T47D (cell line): Measurements from ENCODE around the gene PACSIN2.
"Not testable (repeated sequence)": the region's sequence is repeated elsewhere in the genome, so short reads cannot be mapped to it uniquely, and the experiment has no call there.

Source experiments
- DNase-seq, 2 experiments: peaks; one replicate each; pipeline versions ENCODE4 v3.0.0 to v3.0.0-alpha.2; 2011 to 2012; ENCODE audit warnings: low read depth in 1 of 2, low spot score in 1 of 2
- JUND ChIP-seq: IDR thresholded peaks from 2 replicates; pipeline ENCODE4 v1.6.1; 2012; ENCODE audit warnings: low read depth
- in situ Hi-C: cut with HindIII; loops from 2 replicates; pipeline ENCODE4 v1.10.0; 2016; ENCODE audit warnings: low sequenced_read_pairs, low pct_unique_long_range_greater_than_20kb

PACSIN2 gene

DNA sequence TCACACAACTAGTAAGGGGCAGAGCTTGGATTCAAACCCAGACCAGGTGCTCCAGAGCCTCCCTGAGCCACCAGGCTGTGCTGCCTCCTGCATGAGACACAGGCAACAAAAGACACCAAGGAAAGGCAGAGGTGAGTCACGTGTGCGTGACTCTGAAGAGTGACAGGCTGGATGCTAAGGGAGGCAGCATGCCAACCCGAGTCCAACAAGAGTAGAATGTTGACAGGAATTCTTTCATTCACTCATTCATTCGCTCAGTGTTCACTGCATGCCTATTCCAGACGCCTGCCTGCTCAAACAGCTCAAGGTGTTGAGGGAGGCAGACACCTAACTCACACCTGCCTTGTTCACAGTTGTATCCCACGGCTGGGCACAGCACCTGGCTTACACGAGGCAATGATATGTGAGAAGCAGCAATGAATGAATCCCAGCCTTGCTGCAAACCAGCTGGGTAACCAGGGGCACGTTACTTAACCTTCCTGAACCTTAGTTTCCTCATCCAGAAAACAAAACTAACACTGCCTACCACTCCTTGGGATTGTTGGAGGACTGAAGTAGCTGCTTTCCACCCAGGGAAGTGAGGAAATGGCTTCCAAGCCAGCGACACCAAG, 84.0 kb downstream of the PACSIN2 start:
- in situ Hi-C loops, result no loop called here
- peak in 1 of 2 experiments; percentile 59 for DNase-seq
- no peak for TF ChIP-seq JUND

DNA sequence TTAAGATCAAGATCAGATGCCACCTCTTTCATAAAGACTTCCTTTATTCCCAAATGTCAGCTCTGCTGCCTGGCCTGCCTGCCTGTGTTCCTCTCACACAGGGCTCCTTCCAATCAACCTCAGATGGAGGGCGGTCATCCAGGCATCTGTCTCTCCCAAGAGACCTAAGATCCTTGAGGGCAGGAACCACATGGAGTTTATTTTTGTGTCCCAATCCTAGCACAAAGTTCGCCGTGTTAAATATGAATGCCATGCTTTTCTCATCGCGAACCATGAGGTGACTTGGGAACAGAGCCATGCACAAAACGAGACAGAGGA, 85.2 kb downstream of the PACSIN2 start:
- in situ Hi-C loops, result no loop called here
- no peak for DNase-seq
- TF ChIP-seq JUND, result no peak

DNA sequence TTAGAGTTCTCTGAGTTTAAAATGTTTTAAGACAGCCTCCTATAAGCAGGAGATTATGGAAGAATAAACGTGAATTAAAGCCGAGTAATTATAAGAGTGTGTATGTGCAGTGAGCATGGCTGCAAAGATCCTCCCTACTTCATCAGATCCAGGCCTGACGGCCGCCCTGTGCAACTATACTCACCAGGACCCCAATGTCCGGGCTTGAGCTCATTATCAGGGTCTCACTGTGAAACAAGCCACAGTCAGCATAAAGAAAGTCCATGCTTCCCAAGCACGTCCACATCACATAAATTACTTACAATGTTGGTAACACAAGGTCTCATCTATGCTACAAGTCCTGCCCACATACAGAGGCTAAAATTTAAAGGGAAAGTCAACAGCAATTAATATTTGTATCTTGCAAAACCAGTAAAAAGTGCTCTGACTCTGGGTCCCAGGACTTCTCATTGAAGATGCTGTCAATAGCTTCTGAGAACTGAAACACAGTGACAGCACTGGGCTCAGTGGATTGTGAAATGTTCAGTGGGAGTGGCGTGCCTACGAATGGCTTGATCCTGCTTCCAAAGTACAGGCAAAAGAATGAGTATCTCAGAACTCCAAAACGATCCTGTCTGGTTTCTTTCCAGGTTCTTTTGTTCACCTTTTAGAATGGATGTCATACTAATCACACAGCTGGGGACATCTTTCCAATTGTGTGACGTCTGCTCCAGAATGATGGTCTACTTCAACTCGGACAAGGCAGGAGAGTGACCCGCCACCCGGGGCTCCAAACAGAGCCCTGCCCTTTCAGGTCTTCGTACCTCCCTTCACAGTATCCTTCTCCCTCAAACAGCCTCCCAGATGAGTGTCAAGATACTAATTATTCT, 85.7 kb downstream of the PACSIN2 start:
- in situ Hi-C loops, result no loop called here
- no peak for DNase-seq
- no peak for TF ChIP-seq JUND

DNA sequence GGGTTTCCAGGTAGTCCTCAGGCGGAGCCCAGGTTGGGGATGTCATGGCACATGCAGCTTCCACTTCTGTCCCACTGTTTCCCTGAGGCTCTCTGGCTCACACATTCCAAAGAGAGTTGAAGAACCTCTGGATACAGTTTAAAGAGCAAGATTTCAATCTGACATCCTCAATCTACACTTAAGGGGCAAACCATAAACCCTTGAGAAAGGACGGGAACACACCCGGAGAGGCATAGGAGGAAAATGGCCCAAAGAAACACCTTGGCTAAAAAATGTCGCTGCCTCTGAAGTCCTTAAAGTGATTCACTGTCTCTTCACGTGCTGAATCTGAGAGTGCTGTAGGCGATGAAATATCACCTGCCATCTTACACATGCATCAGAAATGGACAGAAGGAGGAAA, 87.0 kb downstream of the PACSIN2 start:
- DNase-seq, result no peak
- in situ Hi-C loops, result no loop called here
- TF ChIP-seq JUND, result no peak

DNA sequence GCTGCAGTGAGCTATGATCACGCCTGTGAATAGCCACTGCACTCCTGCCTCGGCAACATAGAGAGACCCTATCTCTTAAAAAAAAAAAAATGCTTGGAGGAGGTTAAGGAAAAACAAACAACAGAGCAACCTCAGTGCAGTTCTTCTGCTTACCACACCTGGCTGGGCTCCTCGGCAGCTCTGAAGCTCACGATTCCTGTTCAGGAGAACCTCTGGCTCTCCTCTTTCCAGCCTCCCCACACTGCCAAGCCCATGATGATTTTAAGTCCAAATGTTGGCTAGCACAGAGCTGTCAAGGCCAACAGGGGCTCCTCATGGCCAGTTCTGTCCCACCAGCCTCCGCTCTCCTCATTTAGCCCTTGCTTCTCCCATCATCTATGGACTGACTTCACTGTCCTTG, 88.2 kb downstream of the PACSIN2 start:
- DNase-seq, result no peak
- TF ChIP-seq JUND, result no peak
- in situ Hi-C loops, result no loop called here

DNA sequence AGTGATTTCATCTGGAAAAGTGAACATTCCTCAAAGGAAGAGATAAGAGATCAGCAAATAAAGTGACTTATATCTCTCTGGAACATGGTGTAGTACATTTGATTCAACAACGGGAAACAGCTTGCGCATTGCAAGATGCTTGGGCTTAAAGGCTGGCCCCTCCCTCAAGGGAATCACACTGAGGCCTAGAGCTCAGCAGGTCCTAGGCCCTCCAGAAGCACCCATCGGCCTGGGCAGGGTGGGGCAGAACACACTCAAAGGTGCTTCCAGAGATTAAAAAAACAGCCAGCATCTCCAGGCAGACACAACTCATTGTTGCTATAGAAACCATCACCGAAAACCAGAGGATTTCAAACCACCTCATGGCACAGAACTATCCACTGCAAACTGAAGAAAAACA, 88.8 kb downstream of the PACSIN2 start:
- in situ Hi-C loops, result no loop called here
- TF ChIP-seq JUND, result no peak
- DNase-seq, result no peak

DNA sequence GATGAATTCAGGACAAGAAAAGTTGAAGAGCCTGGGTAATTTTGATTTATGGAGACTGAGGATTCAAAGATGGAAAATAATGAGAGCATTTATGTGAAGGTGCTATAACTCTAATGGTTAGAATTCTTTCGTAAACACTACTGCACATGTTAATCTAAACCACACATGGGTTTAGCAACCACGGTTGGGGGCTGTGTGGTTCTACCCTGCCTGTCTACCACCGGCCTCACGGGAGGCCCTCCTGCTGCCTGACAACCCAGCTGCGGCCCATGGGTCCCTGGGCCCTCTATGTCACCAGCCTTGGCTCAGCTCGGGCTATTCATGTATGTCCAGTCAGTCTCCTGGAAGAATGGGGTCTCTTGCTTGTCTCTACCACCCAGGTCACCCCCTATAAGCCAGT, 89.4 kb downstream of the PACSIN2 start:
- no peak for TF ChIP-seq JUND
- in situ Hi-C loops, result no loop called here
- DNase-seq, result no peak

DNA sequence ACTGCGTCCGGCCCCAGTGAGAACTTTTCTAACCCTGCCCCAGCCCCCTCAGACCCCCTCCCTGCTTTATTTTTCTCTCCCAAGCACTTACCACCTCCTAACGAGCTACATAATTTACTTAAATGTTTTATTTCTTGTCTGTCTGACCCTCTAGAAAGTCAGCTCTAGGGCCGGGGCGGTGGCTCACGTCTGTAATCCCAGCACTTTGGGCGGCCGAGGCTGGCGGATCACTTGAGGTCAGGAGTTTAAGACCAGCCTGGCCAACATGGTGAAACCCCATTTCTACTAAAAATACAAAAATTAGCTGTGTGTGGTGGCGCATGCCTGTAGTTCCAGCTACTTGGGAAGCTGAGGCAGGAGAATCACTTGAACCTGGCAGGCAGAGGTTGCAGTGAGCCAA, 89.9 kb downstream of the PACSIN2 start:
- DNase-seq, in situ Hi-C loops: not testable (repeated sequence)

DNA sequence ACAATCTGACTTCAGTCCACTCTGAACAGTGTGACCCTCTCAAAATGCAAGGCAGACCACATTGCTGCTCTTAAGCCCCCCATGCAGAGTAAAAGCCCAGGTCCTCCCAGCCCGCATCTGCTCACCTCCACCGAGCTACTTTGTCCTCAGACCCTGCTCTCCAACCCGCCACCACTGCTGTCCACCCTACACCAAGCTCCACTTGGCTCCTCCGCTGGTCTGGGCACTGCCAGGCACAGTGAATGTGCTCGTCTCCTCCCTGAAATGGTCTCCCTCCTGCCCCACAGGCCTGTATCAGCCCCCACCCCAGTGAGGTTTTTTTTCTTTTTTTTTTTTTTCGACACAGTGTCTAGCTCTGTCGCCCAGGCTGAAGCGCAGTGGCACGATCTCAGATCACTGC, 90.5 kb downstream of the PACSIN2 start:
- DNase-seq, result no peak
- TF ChIP-seq JUND, result no peak
- in situ Hi-C loops, result no loop called here

DNA sequence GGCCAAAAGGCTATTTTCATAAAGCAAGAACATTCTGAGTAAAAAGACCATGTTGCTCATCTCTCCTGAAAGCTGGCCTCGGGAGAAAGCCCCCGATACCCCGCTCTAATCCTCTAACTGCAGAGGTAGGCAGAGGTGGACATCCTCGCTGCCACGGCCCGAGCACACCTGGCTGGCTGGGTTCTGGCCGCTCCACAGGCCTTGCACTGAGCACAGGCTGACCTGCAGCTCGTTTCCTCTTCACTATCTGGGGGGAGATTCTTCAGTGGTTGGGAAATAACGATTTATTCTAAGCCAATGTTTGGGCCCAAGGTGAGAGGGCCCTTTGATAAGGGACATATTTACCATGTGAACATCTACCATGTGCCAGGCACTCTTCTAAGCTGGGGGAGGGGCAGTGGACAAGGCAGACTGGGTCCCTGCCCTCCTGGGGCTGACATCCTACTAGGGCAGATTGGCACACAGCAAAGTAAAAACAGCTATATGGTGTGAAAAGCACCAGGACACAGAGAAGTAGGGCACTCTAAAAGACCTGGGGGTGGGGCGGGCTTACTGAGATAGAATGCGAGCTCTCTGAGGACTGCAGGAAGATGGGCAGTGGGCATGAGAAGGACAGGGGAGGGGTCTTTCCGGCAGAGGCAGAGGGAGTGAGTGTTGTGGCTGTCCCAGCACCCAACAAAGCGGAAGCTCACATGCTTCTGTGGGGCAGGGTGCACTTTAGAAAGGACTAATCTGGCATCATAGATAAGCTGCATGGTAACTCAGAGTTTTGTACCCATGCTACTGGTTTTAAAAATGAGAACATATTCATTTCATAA, 92.4 kb downstream of the PACSIN2 start:
- DNase-seq, result no peak
- in situ Hi-C loops, result no loop called here
- no peak for TF ChIP-seq JUND

DNA sequence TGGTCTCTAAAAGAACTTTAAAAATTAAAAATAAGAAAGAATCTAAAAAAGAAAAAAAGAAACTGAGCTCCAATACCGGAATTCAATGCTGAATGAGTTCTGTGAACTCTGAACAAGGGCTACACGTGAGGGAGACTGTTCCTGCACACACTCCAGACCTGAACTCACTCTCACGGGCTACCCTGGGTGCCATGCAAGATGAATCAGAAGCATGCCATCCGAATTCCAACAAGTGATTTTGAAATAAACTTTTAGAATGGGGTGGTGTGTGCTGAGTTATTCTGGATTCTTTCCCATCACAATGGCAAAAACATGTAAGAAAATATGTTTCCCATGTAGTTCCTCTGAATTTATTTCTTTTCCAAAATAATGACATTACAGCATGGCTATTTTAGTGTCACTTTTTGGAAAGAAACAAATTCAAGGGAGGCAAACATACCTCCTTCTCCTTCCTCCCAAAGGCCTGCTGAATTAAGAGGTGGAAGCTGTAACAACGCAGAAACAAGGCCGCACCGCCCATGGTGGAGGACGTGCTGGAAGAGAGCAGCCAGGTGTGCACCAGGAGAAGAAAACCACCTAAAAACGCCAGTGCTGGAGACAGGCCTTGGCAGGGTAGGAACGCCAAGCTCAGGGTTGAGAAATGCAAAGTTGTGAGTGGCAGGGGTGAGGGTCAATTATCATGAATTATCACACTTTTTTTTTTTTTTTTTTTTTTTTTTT, 94.7 kb downstream of the PACSIN2 start:
- in situ Hi-C loops, result no loop called here
- DNase-seq, result no peak
- no peak for TF ChIP-seq JUND

DNA sequence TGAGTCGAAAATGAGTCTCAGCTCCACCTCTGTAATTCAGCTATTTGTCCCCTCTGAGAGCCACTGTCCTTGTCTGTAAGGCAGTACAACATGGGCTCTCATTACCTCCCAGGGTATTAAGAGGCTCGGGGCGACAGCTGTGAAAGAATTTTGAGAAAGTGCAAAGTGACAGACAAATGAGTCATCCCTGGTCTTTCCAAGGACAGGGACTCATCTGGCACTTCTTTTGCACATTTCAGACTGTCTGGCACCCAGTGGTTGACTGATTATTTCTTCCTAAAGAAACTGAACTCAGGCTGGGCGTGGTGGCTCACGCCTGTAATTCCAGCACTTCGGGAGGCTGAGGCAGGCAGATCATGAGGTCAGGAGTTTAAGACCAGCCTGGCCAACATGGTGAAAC, 95.8 kb downstream of the PACSIN2 start:
- no peak for TF ChIP-seq JUND
- in situ Hi-C loops, result no loop called here
- DNase-seq, result no peak
